Measurements from ENCODE around the gene PHACTR4. TPM values are rescaled to one million over a fixed set of nuclear protein-coding genes. Genes with fewer than 3 reads are reported as not detected.
A peak's percentile ranks its signal among the peaks of the same experiment; 100 is the strongest.
"Not testable (repeated sequence)": the region's sequence is repeated elsewhere in the genome, so short reads cannot be mapped to it uniquely, and the experiment has no call there.

The PHACTR4 gene
- total RNA-seq: 10 to 100 TPM; 29.7 to 33.7 TPM

DNA sequence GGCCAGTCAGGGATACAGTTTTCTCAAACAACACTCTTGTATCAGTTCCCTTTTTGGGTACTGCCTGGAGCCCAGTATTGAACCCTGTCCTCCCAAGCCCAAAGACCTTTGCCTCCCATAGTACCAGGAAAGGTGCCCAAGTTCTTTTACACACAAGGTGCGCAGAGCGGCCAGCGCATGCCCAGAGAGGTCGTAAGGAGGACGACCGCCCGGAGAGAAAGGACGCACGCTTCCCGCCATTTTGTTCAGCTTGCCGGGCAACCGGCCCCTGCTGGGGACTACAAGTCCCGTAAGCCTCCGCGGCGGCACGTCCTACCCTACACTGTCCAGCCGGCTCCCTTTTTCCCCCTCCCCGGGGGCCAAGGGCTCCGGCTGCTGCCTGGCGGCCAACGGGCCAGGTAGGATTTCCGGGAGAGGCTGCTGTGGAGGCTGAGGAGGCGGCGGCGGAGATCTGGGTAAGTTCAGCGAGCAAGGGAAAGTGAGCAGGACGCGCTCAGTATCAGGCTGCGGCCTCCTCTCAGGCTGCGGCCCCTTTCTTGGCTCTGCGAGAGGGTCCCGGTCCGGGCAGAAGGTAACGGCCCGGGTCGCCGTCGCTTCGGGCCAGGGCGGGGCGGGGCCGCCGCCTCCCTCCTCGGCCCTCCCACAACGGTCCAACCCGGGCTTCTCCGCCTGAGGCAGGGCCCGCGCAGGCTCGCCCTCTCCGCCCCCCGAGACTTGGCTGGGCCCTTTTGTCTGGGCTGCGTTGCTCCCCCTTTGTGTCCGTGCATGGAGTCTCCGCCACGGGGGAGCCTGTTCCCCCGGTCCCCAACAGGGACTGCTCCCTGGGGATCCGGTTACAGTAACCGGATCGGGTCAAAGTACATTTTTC is at the start of gene PHACTR4:
TSS of gene PHACTR4 (plus strand) at position 370 of the 868 bp plus-strand sequence. CDS start 37,708 bp downstream, outside the sequence.
- Mint-ChIP-seq H3K27me3 (ENCODE audit: low read depth) (no peaks in the 10 kb centered on the region), H3K36me3 (ENCODE audit: insufficient read depth in 2 of 2) (peaks cover 1 to 2% of the 10 kb centered on the region in 2 donors), H3K27ac (peak within 1 kb of the TSS; percentile 88), H3K9me3 (no peaks in the 10 kb centered on the region), H3K4me3 (peak within 1 kb of the TSS; percentile 87 to 94), H3K4me1 (ENCODE audit: low read depth) (peaks cover 27% of the 10 kb centered on the region)
- peak; percentile 88 to 92 for DNase-seq
- ATAC-seq (replicated peaks in 1 of 2): peak; percentile 94 to 96

DNA sequence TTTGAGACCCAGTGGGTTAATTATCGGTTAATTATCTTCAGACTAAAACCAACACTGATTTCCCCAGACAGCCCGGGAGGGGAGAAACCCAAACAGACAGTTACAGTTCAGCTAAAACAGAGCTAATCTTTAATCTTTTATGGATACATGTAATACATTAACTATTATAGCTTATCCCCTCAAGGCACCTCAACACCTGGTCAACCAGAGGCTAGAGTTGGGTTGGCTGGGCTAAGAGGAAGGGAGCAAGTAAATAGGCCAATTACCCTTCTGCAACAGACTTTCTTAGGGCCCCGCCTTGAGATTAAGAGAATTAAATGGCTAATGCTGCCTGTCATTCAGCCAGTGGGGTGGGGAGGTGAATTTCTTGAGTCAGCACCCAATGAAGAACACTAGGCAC is 47.3 kb upstream of the PHACTR4 start:
- no peak overlapping the region for H3K4me3 Mint-ChIP-seq
- no peaks in the 10 kb centered on the region for H3K9me3 Mint-ChIP-seq
- peaks cover 6% of the 10 kb centered on the region for H3K4me1 Mint-ChIP-seq (ENCODE audit: low read depth)
- H3K36me3 Mint-ChIP-seq (ENCODE audit: insufficient read depth in 2 of 2): no peaks in the 10 kb centered on the region
- no peak for DNase-seq
- H3K27me3 Mint-ChIP-seq (ENCODE audit: low read depth): no peaks in the 10 kb centered on the region
- no peak for ATAC-seq (replicated peaks in 1 of 2)
- H3K27ac Mint-ChIP-seq: no peak overlapping the region

DNA sequence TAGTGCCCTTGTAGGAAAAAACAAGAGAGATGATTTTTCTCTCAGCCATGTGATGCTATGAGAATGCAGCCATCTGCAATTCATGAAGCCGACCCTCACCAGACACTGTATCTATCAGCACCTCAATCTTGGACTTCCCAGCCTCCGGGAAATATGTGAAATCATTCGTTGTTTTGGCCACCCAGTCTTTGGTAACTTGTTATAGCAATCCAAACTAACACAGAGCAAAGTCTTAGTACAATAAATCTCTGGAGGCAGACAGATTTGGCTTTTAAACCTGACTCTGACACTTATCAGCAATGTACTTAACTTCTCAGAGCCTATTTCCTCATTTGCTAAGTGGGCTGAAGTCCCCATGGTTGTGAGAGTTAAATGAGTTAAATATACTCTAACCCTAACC is 45.8 kb upstream of the PHACTR4 start:
- ATAC-seq (replicated peaks in 1 of 2) (no peak), DNase-seq (no peak)
- peaks cover 2 to 4% of the 10 kb centered on the region in 2 donors for H3K36me3 Mint-ChIP-seq (ENCODE audit: insufficient read depth in 2 of 2)
- H3K4me1 Mint-ChIP-seq (ENCODE audit: low read depth): peaks cover 21% of the 10 kb centered on the region
- no peaks in the 10 kb centered on the region for H3K27me3 Mint-ChIP-seq (ENCODE audit: low read depth)
- H3K4me3 Mint-ChIP-seq: no peak overlapping the region
- H3K9me3 Mint-ChIP-seq: no peaks in the 10 kb centered on the region
- no peak overlapping the region for H3K27ac Mint-ChIP-seq

DNA sequence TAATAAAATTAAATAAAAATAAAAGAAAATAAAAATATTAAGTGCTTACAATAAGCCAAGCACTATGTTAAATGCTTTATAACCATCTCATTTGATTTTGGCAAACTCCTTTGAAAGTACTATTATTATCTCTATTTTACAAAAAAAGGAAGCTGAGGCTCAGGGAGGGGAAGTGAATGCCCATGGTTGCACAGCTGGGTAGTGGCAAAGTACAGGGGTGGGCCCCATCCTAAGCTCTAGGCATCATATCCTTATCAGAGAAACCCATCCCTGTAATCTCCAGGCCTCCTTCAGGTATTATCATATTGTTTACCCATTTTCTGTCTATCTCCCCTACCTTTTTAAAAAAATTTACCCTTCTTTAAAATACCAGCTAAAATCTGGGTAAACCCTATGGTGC is 43.0 kb upstream of the PHACTR4 start:
- no peak for ATAC-seq (replicated peaks in 1 of 2)
- H3K9me3 Mint-ChIP-seq: no peaks in the 10 kb centered on the region
- H3K27me3 Mint-ChIP-seq (ENCODE audit: low read depth): no peaks in the 10 kb centered on the region
- DNase-seq: no peak
- peaks cover 36% of the 10 kb centered on the region for H3K4me1 Mint-ChIP-seq (ENCODE audit: low read depth)
- H3K4me3 Mint-ChIP-seq: no peak overlapping the region
- H3K27ac Mint-ChIP-seq: no peak overlapping the region
- H3K36me3 Mint-ChIP-seq (ENCODE audit: insufficient read depth in 2 of 2): peaks cover 4 to 5% of the 10 kb centered on the region in 2 donors

DNA sequence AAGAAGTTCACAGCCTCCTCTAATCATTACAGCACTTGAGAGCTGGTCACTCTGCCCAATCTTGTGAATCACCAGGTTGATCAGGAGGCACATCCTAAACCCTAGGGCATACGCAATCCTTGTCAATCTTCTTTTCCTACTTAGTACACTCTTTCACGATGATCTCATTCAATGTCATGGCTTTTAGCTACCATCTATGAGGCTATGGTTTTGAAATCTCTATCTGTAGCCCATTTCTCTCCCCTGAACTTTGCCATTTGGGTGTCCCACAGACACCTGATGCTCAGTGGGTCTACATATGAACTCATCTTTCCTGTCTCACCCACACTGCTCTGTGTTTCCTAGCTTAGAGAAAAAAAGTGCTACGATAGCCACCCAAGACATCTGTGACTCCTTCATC is 42.6 kb upstream of the PHACTR4 start:
- DNase-seq (no peak), ATAC-seq (replicated peaks in 1 of 2) (peak; percentile 4 to 41)
- H3K27ac Mint-ChIP-seq: no peak overlapping the region
- peaks cover 4 to 10% of the 10 kb centered on the region in 2 donors for H3K36me3 Mint-ChIP-seq (ENCODE audit: insufficient read depth in 2 of 2)
- H3K4me1 Mint-ChIP-seq (ENCODE audit: low read depth): peaks cover 39% of the 10 kb centered on the region
- peak overlapping the region in 1 of 2 donors; percentile 96 for H3K4me3 Mint-ChIP-seq
- H3K27me3 Mint-ChIP-seq (ENCODE audit: low read depth): no peaks in the 10 kb centered on the region
- H3K9me3 Mint-ChIP-seq: no peaks in the 10 kb centered on the region

DNA sequence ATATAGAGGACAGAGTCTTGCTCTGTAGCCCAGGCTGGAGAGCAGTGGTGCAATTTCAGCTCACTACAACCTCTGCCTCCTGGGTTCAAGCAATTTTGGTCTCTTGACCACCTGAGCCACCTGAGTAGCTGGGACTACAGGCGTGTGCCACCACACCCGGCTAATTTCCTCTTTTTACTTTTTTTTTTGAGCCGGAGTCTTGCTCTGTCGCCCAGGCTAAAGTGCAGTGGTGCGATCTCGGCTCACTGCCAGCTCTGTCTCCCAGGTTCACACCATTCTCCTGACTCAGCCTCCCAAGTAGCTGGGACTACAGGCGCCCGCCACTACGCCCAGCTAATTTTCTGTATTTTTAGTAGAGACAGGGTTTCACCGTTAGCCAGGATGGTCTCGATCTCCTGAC is 42.1 kb upstream of the PHACTR4 start:
- peaks cover 4 to 12% of the 10 kb centered on the region in 2 donors for H3K36me3 Mint-ChIP-seq (ENCODE audit: insufficient read depth in 2 of 2)
- H3K27ac Mint-ChIP-seq; ATAC-seq (replicated peaks in 1 of 2); DNase-seq; H3K9me3 Mint-ChIP-seq; H3K27me3 Mint-ChIP-seq (ENCODE audit: low read depth): not testable (repeated sequence)
- peaks cover 43% of the 10 kb centered on the region for H3K4me1 Mint-ChIP-seq (ENCODE audit: low read depth)
- H3K4me3 Mint-ChIP-seq: peak overlapping the region in 1 of 2 donors; percentile 96

DNA sequence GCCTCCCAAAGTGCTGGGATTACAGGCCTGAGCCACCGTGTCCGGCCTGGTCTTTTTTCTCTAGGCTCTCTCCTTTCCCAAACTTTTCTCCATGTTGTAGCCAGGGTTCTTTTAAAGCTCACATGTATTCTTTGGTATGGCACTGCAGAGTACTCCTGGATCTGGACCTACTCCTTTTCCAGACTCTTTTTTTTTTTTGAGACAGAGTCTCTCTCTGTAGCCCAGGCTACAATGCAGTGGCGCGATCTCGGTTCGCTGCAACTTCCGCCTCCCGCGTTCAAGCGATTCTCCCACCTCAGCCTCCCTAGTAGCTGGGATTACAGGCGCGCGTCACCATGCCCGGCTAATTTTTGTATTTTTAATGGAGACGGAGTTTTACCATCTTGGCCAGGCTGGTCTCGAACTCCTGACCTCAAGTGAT is 41.3 kb upstream of the PHACTR4 start:
- peak overlapping the region; percentile 99 for H3K27ac Mint-ChIP-seq
- H3K9me3 Mint-ChIP-seq: no peaks in the 10 kb centered on the region
- ATAC-seq (replicated peaks in 1 of 2): no peak
- no peaks in the 10 kb centered on the region for H3K27me3 Mint-ChIP-seq (ENCODE audit: low read depth)
- peaks cover 7 to 20% of the 10 kb centered on the region in 2 donors for H3K36me3 Mint-ChIP-seq (ENCODE audit: insufficient read depth in 2 of 2)
- DNase-seq: no peak
- H3K4me1 Mint-ChIP-seq (ENCODE audit: low read depth): peaks cover 51% of the 10 kb centered on the region
- peak overlapping the region; percentile 96 to 98 for H3K4me3 Mint-ChIP-seq

DNA sequence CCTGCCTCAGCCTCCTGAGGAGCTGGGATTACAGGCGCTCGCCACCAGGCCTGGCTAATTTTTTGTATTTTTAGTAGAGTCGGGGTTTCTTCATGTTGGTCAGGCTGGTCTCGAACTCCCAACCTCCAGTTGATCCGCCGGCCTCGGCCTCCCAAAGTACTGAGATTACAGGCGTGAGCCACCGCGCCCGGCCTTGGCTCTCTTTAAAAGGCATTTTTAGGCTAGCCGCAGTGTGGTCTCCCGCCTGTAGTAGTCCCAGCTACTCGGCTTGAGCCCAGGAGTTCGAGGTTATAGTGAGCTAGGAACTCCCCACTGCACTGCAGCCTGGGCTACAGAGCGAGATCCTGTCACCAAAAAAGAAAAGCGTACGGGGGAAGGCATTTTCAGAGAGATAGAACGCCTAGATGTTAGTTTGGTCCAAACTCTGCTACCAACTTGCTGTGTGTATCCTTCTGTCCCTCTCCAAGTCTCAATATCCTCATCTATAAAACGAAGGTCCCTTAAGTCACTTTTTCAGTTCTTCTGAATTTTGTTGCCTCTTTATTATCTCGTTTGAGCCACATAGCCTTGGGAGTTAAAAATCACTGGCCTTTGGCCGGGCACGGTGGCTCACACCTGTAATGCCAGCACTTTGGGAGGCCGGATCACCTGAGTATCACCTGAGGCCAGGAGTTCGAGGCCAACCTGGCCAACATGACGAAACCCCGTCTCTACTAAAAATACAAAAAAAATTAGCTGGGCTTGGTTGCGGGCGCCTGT is 40.0 kb upstream of the PHACTR4 start:
- peak overlapping the region; percentile 99 for H3K27ac Mint-ChIP-seq
- peaks cover 54% of the 10 kb centered on the region for H3K4me1 Mint-ChIP-seq (ENCODE audit: low read depth)
- DNase-seq (peak in 1 of 2 donors; percentile 49), ATAC-seq (replicated peaks in 1 of 2) (peak; percentile 16 to 17)
- H3K4me3 Mint-ChIP-seq: peak overlapping the region; percentile 96 to 98
- H3K36me3 Mint-ChIP-seq (ENCODE audit: insufficient read depth in 2 of 2): peaks cover 7 to 24% of the 10 kb centered on the region in 2 donors
- H3K27me3 Mint-ChIP-seq (ENCODE audit: low read depth): no peaks in the 10 kb centered on the region
- H3K9me3 Mint-ChIP-seq: no peaks in the 10 kb centered on the region

DNA sequence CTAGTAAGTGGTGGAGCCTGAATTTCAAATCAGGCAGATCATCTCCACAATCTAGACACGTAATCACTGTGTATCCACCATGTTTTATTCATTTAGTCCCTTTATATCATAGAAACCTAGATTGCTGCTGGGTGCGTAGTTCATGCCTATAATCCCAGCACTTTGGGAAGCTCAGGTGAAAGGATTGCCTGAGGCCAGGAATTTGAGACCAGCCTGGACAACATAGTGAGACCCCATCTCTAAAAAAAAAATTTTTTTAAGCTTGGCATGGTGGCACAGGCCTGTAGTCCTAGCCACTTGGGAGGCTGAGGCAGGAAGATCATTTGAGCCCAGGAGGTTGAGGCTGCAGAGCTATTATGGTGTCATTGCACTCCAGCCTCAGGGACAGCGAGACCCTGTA is 30.6 kb upstream of the PHACTR4 start:
- H3K9me3 Mint-ChIP-seq: no peaks in the 10 kb centered on the region
- no peaks in the 10 kb centered on the region for H3K4me1 Mint-ChIP-seq (ENCODE audit: low read depth)
- DNase-seq (no peak), ATAC-seq (replicated peaks in 1 of 2) (no peak)
- H3K27ac Mint-ChIP-seq: no peak overlapping the region
- no peaks in the 10 kb centered on the region for H3K27me3 Mint-ChIP-seq (ENCODE audit: low read depth)
- peaks cover 0 to 5% of the 10 kb centered on the region in 2 donors for H3K36me3 Mint-ChIP-seq (ENCODE audit: insufficient read depth in 2 of 2)
- no peak overlapping the region for H3K4me3 Mint-ChIP-seq

DNA sequence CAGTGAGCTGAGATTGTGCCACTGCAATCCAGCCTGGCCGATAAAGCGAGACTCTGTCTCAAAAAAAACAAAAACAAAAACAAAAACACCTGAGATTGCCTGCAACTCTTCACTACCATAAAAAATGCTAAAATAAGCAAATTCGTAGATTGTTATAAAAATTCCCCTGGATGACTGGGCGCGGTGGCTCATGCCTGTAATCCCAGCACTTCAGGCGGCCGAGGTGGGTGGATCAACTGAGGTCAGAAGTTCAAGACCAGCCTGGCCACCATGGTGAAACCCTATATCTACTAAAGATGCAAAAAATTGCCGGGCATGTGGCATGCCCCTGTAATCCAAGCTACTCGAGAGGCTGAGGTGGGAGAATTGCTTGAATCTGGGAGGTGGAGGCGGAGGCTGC is 30.0 kb upstream of the PHACTR4 start:
- Mint-ChIP-seq H3K4me1 (ENCODE audit: low read depth) (no peaks in the 10 kb centered on the region), H3K27ac (no peak overlapping the region), H3K27me3 (ENCODE audit: low read depth) (no peaks in the 10 kb centered on the region), H3K36me3 (ENCODE audit: insufficient read depth in 2 of 2) (peaks cover 0 to under 1% of the 10 kb centered on the region in 2 donors), H3K9me3 (no peaks in the 10 kb centered on the region), H3K4me3 (no peak overlapping the region)
- DNase-seq (no peak), ATAC-seq (replicated peaks in 1 of 2) (no peak)

DNA sequence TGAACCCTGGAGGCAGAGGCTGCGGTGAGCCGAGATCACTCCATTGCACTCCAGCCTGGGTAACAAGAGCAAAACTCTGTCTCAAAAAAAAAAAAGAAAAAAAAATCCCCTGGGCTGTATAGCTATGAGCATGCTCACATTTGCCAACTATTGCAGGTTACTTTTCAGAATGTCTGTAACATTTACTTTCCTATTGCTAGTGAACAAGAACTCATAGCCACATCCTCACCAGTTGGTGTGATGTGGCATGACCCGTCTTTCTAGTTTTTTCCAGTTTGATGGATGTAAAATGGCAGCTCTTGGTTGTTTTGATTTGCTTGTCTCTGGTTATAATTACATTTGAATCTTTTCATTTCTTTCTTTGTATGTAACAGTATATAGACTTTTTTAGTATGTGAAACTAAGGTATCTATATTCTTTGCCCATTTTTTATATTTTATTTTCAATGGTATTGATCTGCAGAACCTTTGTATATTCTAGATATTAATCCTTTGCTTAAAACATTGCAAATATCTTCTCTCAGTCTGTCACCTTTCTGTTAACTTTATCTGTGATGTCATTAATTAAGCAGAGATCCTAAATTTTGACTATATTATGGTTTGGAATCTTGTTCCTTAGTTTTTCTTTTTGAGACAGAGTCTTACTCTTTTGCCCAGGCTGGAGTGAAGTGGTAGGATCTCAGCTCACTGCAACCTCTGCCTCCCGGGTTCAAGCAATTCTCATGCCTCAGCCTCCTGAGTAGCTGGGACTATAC is 29.1 kb upstream of the PHACTR4 start:
- Mint-ChIP-seq H3K4me1 (ENCODE audit: low read depth) (peaks cover under 1% of the 10 kb centered on the region), H3K27me3 (ENCODE audit: low read depth) (no peaks in the 10 kb centered on the region), H3K36me3 (ENCODE audit: insufficient read depth in 2 of 2) (no peaks in the 10 kb centered on the region), H3K4me3 (no peak overlapping the region), H3K27ac (peak overlapping the region; percentile 70), H3K9me3 (no peaks in the 10 kb centered on the region)
- ATAC-seq (replicated peaks in 1 of 2) (peak; percentile 83 to 88), DNase-seq (no peak)

DNA sequence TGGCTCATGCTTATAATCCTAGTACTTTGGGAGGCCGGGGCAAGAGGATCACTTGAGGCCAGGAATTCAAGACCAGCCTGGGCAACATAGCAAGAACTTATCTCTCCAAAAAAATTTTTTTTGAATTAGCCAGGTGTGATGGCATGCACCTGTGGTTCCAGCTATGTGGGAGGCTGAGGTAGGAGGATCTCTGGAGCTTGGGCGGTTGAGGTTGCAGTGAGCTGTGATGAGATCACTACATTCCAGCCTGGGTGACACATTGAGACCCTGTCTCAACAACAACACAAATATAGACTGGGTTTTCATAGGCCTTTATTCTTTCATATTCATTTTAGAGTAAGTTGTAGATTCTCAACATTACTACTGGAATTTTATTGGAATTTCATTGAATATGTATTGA is 27.9 kb upstream of the PHACTR4 start:
- ATAC-seq (replicated peaks in 1 of 2) (no peak), DNase-seq (no peak)
- Mint-ChIP-seq H3K4me1 (ENCODE audit: low read depth) (peaks cover 12% of the 10 kb centered on the region), H3K36me3 (ENCODE audit: insufficient read depth in 2 of 2) (no peaks in the 10 kb centered on the region), H3K27me3 (ENCODE audit: low read depth) (no peaks in the 10 kb centered on the region), H3K9me3 (no peaks in the 10 kb centered on the region), H3K4me3 (no peak overlapping the region), H3K27ac (no peak overlapping the region)

DNA sequence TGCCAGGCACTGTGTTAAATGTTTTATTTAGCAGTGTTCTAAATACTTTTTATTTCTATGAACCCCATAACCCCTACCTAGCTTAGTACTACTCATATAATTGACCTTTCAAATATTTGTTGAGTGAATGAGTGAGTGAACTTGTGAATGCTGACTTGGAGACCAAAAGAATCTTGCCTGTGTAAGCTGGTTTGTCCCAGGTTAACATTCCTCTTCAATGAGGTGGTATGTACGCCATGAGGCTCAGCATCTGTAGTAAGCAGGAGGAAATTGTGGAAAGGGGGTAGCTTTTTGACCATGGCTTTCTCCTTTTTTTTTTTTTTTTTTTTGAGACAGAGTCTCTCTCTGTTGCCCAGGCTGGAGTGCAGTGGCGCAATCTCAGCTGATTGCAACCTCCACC is 26.1 kb upstream of the PHACTR4 start:
- Mint-ChIP-seq H3K27me3 (ENCODE audit: low read depth) (no peaks in the 10 kb centered on the region), H3K4me3 (no peak overlapping the region), H3K4me1 (ENCODE audit: low read depth) (peaks cover 12% of the 10 kb centered on the region), H3K36me3 (ENCODE audit: insufficient read depth in 2 of 2) (no peaks in the 10 kb centered on the region), H3K9me3 (no peaks in the 10 kb centered on the region), H3K27ac (no peak overlapping the region)
- ATAC-seq (replicated peaks in 1 of 2): no peak
- DNase-seq: no peak
